Thyroid gland (tissue), 4 donors: ENCODE measurements around the gene SLC27A4.

Experiments
- POLR2A ChIP-seq, 2 donors: fragments of 450-650 bp; IDR thresholded peaks; one replicate each; pipeline ENCODE4 v1.6.1; 2017; ENCODE audit warnings: antibody characterized with exemption in 2 of 2, mild to moderate bottlenecking in 2 of 2, moderate library complexity in 1 of 2
- TF ChIP-seq, protein P1 (sequence below), 6 experiments: fragments of 200-600 bp in 3 of 6; fragments of 450-650 bp in 3 of 6; sonication (generic) in 3 of 6; IDR thresholded peaks; one replicate each; pipeline ENCODE4 v1.5.1; 2016 to 2019; ENCODE audit warnings: antibody characterized with exemption in 6 of 6, mild to moderate bottlenecking in 2 of 6, inconsistent platforms in 1 of 6, moderate library complexity in 1 of 6

GRCh38 chr9:128360826-128361225, 20.5 kb downstream of the SLC27A4 start:
- no peak for TF ChIP-seq POLR2A (IDR thresholded peaks at IDR 0.05)
- TF ChIP-seq, protein P1, sequence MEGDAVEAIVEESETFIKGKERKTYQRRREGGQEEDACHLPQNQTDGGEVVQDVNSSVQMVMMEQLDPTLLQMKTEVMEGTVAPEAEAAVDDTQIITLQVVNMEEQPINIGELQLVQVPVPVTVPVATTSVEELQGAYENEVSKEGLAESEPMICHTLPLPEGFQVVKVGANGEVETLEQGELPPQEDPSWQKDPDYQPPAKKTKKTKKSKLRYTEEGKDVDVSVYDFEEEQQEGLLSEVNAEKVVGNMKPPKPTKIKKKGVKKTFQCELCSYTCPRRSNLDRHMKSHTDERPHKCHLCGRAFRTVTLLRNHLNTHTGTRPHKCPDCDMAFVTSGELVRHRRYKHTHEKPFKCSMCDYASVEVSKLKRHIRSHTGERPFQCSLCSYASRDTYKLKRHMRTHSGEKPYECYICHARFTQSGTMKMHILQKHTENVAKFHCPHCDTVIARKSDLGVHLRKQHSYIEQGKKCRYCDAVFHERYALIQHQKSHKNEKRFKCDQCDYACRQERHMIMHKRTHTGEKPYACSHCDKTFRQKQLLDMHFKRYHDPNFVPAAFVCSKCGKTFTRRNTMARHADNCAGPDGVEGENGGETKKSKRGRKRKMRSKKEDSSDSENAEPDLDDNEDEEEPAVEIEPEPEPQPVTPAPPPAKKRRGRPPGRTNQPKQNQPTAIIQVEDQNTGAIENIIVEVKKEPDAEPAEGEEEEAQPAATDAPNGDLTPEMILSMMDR (IDR thresholded peaks at IDR 0.05): no peak
